Measurements from ENCODE around the gene PTPRS. TPM values are rescaled to one million over a fixed set of nuclear protein-coding genes. Genes with fewer than 3 reads are reported as not detected.

Gene PTPRS
- total RNA-seq, 1 donor from 2014 or later = 241 TPM

- peak overlapping the region; percentile 84 for H3K27ac Mint-ChIP-seq
- DNase-seq (ENCODE audit: low spot score in 2 of 2, unreplicated experiment in 2 of 2) = peak in 1 of 2 experiments; percentile 45
- peak overlapping the region; percentile 74 for H3K4me3 Mint-ChIP-seq
- H3K4me1 Mint-ChIP-seq = peaks cover 11% of the 10 kb centered on the region
- peaks cover 64% of the 10 kb centered on the region for H3K27me3 Mint-ChIP-seq (ENCODE audit: low read depth)
- H3K9me3 Mint-ChIP-seq = no peaks in the 10 kb centered on the region
- no peaks in the 10 kb centered on the region for H3K36me3 Mint-ChIP-seq
- no peak for TF ChIP-seq CTCF (IDR thresholded peaks at IDR 0.05; ENCODE audit: unreplicated experiment)
Observed at GRCh38 chr19:5338656-5339197, 1.9 kb downstream of the PTPRS start.

- Mint-ChIP-seq H3K9me3 (no peaks in the 10 kb centered on the region), H3K36me3 (no peaks in the 10 kb centered on the region), H3K4me3 (peak overlapping the region; percentile 74), H3K27me3 (ENCODE audit: low read depth) (peaks cover 64% of the 10 kb centered on the region), H3K27ac (no peak overlapping the region), H3K4me1 (peaks cover 11% of the 10 kb centered on the region)
- DNase-seq (ENCODE audit: low spot score in 2 of 2, unreplicated experiment in 2 of 2) = no peak
- no peak for TF ChIP-seq CTCF (IDR thresholded peaks at IDR 0.05; ENCODE audit: unreplicated experiment)
Observed at GRCh38 chr19:5337708-5338655, 2.6 kb downstream of the PTPRS start.

DNA sequence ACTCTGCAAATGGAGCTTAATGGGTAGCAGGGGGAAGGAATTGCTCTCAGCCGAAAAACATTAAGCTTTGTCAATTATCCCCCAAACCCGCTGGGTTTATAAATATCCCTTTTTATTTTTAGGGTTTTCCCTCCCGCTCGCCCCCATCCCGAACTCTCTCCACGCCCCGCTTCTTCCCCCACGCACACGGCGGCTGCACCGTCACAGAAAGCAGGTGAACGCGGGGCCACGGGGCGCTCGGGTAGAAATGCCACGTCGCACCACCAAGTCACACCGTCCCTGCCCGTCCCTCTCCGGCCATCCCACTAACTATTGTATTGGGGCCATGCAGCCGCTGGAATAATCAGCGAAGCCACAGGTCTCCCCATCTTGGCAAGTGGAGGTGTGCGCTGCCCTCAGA is 3.5 kb downstream of the PTPRS start:
- peaks cover 63% of the 10 kb centered on the region for H3K27me3 Mint-ChIP-seq (ENCODE audit: low read depth)
- no peaks in the 10 kb centered on the region for H3K9me3 Mint-ChIP-seq
- TF ChIP-seq CTCF (IDR thresholded peaks at IDR 0.05; ENCODE audit: unreplicated experiment) = no peak
- no peak overlapping the region for H3K4me3 Mint-ChIP-seq
- DNase-seq (ENCODE audit: low spot score in 2 of 2, unreplicated experiment in 2 of 2) = no peak
- no peaks in the 10 kb centered on the region for H3K36me3 Mint-ChIP-seq
- H3K27ac Mint-ChIP-seq = no peak overlapping the region
- H3K4me1 Mint-ChIP-seq = peaks cover 11% of the 10 kb centered on the region

- no peak for DNase-seq (ENCODE audit: low spot score in 2 of 2, unreplicated experiment in 2 of 2)
- no peak overlapping the region for H3K27ac Mint-ChIP-seq
- H3K4me3 Mint-ChIP-seq = no peak overlapping the region
- no peaks in the 10 kb centered on the region for H3K36me3 Mint-ChIP-seq
- H3K27me3 Mint-ChIP-seq (ENCODE audit: low read depth) = peaks cover 57% of the 10 kb centered on the region
- no peak for TF ChIP-seq CTCF (IDR thresholded peaks at IDR 0.05; ENCODE audit: unreplicated experiment)
- H3K4me1 Mint-ChIP-seq = peaks cover 9% of the 10 kb centered on the region
- H3K9me3 Mint-ChIP-seq = no peaks in the 10 kb centered on the region
Observed at GRCh38 chr19:5336195-5336965, 4.2 kb downstream of the PTPRS start.

DNA sequence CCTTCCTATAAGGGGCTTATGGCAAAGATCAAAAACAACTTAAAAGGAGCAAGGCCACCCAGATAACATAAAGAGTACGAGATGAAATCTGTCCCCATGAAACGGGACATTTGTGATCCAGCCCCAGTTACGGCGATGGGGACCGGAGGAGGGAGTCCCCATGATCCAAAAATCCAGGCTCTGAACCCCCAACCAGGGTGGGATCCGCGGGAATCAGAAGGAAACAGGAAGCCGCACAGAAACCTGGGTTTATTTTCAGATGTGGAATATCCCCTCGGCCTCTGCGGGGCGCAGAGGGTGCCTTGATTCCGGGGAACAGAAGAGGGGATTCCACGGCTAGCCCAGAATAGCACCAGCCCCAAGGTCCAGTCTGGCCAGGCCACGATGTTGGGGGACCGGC is 5.0 kb downstream of the PTPRS start:
- DNase-seq (ENCODE audit: low spot score in 2 of 2, unreplicated experiment in 2 of 2) = no peak
- Mint-ChIP-seq H3K27me3 (ENCODE audit: low read depth) (peaks cover 54% of the 10 kb centered on the region), H3K4me1 (peaks cover 9% of the 10 kb centered on the region), H3K9me3 (no peaks in the 10 kb centered on the region), H3K4me3 (no peak overlapping the region), H3K36me3 (no peaks in the 10 kb centered on the region), H3K27ac (no peak overlapping the region)
- no peak for TF ChIP-seq CTCF (IDR thresholded peaks at IDR 0.05; ENCODE audit: unreplicated experiment)
